T-helper 1 cell treated with Interleukin-12 subunit alpha and Interleukin-12 subunit beta and Interleukin-4 antibody, amounts not matched to agents 30 μg/mL and 1 μg/mL, for 36 hours (primary cell): Measurements from ENCODE around the gene APBB1.

ENCODE experiments used
- H3K27ac Mint-ChIP-seq: one replicate; pipeline ENCODE4 v1.8.0; 2021; ENCODE audit warnings: mild to moderate bottlenecking, mixed read lengths
- H3K27me3 Mint-ChIP-seq: one replicate; pipeline ENCODE4 v1.8.0; 2021; ENCODE audit warnings: low read depth, mixed read lengths
- H3K36me3 Mint-ChIP-seq: one replicate; pipeline ENCODE4 v1.8.0; 2021; ENCODE audit warnings: low read depth, mixed read lengths
- H3K4me1 Mint-ChIP-seq: one replicate; pipeline ENCODE4 v1.8.0; 2021; ENCODE audit warnings: low read depth, mixed read lengths
- H3K4me3 Mint-ChIP-seq: one replicate; pipeline ENCODE4 v1.8.0; 2021; ENCODE audit warnings: mild to moderate bottlenecking, moderate library complexity, mixed read lengths
- H3K9me3 Mint-ChIP-seq: one replicate; pipeline ENCODE4 v1.8.0; 2021; ENCODE audit warnings: mixed read lengths

APBB1 gene

GRCh38 chr11:6390718-6391469 lies 28.0 kb downstream of the APBB1 start:
- H3K27me3 Mint-ChIP-seq, result peaks cover 14% of the 10 kb centered on the region
- H3K4me3 Mint-ChIP-seq, result peak overlapping the region; percentile 93
- peak overlapping the region; percentile 63 for H3K27ac Mint-ChIP-seq
- peaks cover 18% of the 10 kb centered on the region for H3K36me3 Mint-ChIP-seq
- H3K9me3 Mint-ChIP-seq, result no peaks in the 10 kb centered on the region
- H3K4me1 Mint-ChIP-seq, result peaks cover 24% of the 10 kb centered on the region

DNA sequence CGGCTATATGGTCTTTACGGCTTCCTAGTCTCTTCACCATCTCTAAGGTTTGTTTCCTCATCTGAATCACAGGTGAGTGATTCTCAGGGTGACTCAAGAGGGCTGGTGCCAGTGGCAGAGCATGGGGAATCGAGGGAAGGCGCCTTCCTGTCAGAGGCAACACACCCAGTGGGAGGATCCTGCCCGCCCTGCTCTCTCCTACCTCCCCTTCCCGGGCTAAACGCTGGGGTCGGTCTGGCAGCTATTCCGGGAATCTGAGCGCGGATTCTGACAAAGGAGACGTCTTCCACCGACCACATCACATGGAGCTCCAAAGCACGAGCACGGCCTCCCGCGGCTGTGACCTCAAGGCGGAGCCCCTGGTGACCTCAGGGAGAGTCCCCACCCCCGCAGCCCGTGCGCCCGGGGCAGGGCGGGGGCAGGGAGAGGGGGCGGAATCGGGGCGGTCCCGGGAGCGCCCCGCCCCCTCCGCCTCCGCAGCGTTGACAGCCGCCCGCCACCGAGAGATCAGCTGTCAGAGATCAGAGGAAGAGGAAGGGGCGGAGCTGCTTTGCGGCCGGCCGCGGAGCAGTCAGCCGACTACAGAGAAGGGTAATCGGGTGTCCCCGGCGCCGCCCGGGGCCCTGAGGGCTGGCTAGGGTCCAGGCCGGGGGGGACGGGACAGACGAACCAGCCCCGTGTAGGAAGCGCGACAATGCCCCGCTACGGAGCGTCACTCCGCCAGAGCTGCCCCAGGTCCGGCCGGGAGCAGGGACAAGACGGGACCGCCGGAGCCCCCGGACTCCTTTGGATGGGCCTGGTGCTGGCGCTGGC lies 28.8 kb downstream of the APBB1 start, which contains the start of gene SMPD1:
Gene SMPD1 (plus strand): TSS at position 570 of the 813 bp plus-strand sequence. CDS start 125 bp downstream, at position 695.
- Mint-ChIP-seq H3K4me3 (peak within 1 kb of the TSS; percentile 93), H3K9me3 (no peaks in the 10 kb centered on the region), H3K27me3 (peaks cover 19% of the 10 kb centered on the region), H3K4me1 (peaks cover 26% of the 10 kb centered on the region), H3K27ac (peak within 1 kb of the TSS; percentile 97), H3K36me3 (peaks cover 16% of the 10 kb centered on the region)

DNA sequence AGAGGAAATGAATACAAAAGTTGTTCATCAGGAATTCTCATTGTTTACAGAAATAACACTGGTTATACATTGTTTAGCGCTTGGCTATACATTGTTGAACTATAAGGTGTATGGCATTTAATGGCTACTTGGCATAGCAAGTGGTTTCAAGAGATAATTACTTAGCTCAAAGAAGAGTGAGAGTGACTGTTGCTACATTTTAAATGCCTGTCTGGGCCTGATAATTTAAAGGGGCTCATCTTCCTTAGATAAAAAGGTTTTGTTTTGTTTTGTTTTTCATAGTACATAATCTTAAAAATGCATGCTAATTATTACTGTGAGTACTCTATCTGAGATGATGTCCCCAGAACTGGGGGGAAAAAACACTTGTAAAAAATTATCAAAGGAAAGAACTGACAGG lies 30.1 kb downstream of the APBB1 start:
- Mint-ChIP-seq H3K27ac (no peak overlapping the region), H3K4me3 (peak overlapping the region; percentile 93), H3K27me3 (peaks cover 22% of the 10 kb centered on the region), H3K4me1 (peaks cover 27% of the 10 kb centered on the region), H3K36me3 (peaks cover 14% of the 10 kb centered on the region), H3K9me3 (no peaks in the 10 kb centered on the region)

GRCh38 chr11:6387811-6388599 lies 30.9 kb downstream of the APBB1 start:
- no peak overlapping the region for H3K27ac Mint-ChIP-seq

GRCh38 chr11:6385046-6385777 lies 33.7 kb downstream of the APBB1 start:
- Mint-ChIP-seq H3K27me3 (peaks cover 27% of the 10 kb centered on the region), H3K4me3 (no peak overlapping the region), H3K9me3 (no peaks in the 10 kb centered on the region), H3K27ac (no peak overlapping the region), H3K36me3 (no peaks in the 10 kb centered on the region), H3K4me1 (peaks cover 15% of the 10 kb centered on the region)

More at GRCh38 chr11:6387811-6388599, 30.9 kb downstream of the APBB1 start:
- Mint-ChIP-seq H3K36me3 (peaks cover 8% of the 10 kb centered on the region), H3K9me3 (no peaks in the 10 kb centered on the region), H3K27me3 (peaks cover 27% of the 10 kb centered on the region), H3K4me1 (peaks cover 25% of the 10 kb centered on the region), H3K4me3 (no peak overlapping the region)

- Mint-ChIP-seq H3K27ac (peak overlapping the region; percentile 68), H3K9me3 (no peaks in the 10 kb centered on the region), H3K27me3 (peaks cover 4% of the 10 kb centered on the region), H3K4me1 (peaks cover 28% of the 10 kb centered on the region), H3K4me3 (no peak overlapping the region), H3K36me3 (no peaks in the 10 kb centered on the region)
Observed at GRCh38 chr11:6378640-6378989, 40.3 kb downstream of the APBB1 start.

GRCh38 chr11:6377902-6378639 lies 40.8 kb downstream of the APBB1 start:
- no peaks in the 10 kb centered on the region for H3K36me3 Mint-ChIP-seq
- H3K27me3 Mint-ChIP-seq, result no peaks in the 10 kb centered on the region
- peak overlapping the region; percentile 40 for H3K4me3 Mint-ChIP-seq
- peak overlapping the region; percentile 68 for H3K27ac Mint-ChIP-seq
- H3K9me3 Mint-ChIP-seq, result no peaks in the 10 kb centered on the region
- peaks cover 28% of the 10 kb centered on the region for H3K4me1 Mint-ChIP-seq

DNA sequence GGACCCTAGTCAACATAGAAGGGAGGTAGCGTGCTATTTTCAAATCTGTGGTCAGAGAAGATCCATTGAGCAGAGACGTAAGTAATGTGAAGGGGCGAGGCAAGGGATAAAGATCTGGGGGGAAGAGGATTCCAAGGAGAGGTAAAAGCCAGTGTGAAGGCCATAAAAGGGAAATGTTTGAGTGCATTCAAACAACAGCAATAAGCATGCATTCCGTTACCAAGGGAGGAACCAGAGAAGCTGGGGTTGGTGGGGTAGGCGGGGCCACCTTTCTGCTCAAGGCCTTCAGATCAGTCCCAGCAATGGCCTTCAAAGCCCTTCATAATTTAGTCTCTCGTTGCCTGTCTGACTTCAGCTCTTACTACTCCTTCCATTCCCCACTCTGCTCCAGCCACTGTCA lies 47.1 kb downstream of the APBB1 start:
- Mint-ChIP-seq H3K4me3 (no peak overlapping the region), H3K27me3 (no peaks in the 10 kb centered on the region), H3K27ac (no peak overlapping the region), H3K4me1 (peaks cover 9% of the 10 kb centered on the region), H3K36me3 (no peaks in the 10 kb centered on the region), H3K9me3 (no peaks in the 10 kb centered on the region)

- no peaks in the 10 kb centered on the region for H3K27me3 Mint-ChIP-seq
- H3K36me3 Mint-ChIP-seq, result no peaks in the 10 kb centered on the region
- no peaks in the 10 kb centered on the region for H3K4me1 Mint-ChIP-seq
- H3K4me3 Mint-ChIP-seq, result no peak overlapping the region
- no peaks in the 10 kb centered on the region for H3K9me3 Mint-ChIP-seq
- no peak overlapping the region for H3K27ac Mint-ChIP-seq
Observed at GRCh38 chr11:6365659-6366058, 53.2 kb downstream of the APBB1 start.

- Mint-ChIP-seq H3K9me3 (no peaks in the 10 kb centered on the region), H3K27ac (no peak overlapping the region), H3K4me3 (no peak overlapping the region), H3K27me3 (no peaks in the 10 kb centered on the region), H3K36me3 (no peaks in the 10 kb centered on the region), H3K4me1 (no peaks in the 10 kb centered on the region)
Observed at GRCh38 chr11:6362873-6363678, 55.8 kb downstream of the APBB1 start.

DNA sequence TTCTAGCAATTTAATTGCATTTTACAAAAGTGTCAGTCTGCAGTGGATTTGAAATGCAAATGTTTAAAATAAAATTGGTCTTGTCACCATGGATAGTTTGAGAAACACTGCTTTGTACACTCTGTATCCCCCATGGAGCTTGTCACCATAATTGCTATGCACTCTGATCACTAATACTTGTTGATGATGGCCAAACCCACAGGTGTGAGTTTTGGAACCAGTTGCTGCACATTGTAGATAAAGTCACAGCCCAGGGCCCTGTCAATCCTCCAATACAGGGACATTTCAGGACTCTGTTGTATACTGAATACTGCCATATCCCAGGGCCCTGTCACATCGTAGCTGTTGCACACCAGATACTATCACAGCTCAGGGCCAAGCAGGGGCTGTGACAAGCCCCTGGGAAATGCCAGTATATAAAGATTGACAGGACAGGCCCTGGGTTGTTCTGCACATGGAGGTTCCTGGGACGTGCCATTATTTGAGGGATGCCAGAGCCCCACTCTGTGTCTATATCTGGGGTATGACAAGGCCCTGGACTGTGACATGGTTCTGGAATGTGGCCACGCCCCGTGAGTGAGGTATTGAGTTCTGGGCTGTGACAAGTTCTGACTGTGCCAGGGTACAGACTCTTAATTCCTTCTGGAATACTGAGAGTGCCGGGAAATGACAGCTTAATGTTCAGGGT lies 56.6 kb downstream of the APBB1 start:
- Mint-ChIP-seq H3K4me3 (no peak overlapping the region), H3K9me3 (no peaks in the 10 kb centered on the region), H3K4me1 (no peaks in the 10 kb centered on the region), H3K27ac (no peak overlapping the region), H3K36me3 (no peaks in the 10 kb centered on the region), H3K27me3 (no peaks in the 10 kb centered on the region)

- Mint-ChIP-seq H3K9me3 (no peaks in the 10 kb centered on the region), H3K36me3 (no peaks in the 10 kb centered on the region), H3K4me3 (no peak overlapping the region), H3K4me1 (no peaks in the 10 kb centered on the region), H3K27me3 (no peaks in the 10 kb centered on the region), H3K27ac (no peak overlapping the region)
Observed at GRCh38 chr11:6360183-6360582, 58.7 kb downstream of the APBB1 start.
